ENCODE measurements around the gene MAMDC4.
"Not testable (repeated sequence)": the region's sequence is repeated elsewhere in the genome, so short reads cannot be mapped to it uniquely, and the experiment has no call there.

The MAMDC4 gene

DNA sequence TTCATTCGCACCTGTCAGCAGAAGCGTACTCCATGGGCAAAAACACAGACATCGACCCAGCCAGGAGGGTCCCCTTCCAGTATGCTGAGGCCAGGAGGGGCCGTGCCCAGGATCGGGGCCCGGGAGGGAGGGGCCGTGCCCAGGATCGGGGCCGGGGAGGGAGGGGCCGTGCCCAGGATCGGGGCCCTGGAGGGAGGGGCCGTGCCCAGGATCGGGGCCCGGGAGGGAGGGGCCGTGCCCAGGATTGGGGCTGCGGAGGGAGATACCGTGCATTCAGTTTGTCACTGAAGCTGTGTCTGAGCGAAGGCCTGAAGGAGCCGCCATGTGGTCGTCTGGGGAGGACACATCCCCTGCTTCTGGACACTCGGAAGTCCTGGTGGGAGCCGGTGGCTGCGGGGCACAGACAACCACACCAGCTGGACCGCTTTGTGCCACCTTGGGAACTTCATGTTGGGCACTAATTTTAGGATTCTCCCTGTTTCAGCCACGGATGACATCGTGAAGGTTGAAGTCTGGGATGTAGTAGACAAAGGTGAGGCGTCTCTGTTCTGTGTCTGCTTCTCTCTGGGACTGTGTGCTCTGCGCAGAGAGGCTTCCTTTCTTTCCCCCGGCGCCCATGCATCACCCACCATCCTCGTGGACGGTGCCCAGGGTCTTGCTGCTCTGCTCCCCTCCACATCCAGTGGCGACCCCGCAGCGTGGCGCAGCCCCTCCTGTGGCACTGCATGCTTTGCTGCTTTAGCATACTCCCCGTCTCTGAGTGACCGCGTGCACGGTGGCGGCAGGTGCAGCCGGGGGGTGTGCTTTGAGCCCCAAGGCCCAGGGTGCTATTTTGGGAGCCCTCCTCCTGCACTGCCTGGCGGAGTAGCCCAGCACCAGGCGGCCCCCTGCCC is 26.6 kb upstream of the MAMDC4 start:
- DNase-seq, result no peak

DNA sequence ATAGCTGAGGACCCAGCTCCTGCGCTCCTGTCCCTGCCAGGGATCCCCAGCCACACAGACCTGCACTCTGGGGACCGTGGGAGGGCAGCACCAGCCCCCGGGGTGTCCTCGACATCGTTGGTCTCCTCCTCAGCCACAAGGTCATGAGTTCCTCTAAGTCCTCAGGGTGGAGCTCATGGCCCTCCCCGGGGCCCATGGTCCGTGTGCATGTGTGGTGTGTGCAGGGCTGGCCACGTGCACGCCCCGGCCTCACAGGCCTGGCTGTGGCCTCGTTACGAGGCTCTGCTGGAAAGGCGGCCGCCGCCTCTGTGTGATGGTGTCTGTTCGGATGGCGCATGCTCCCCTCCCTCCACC is 26.0 kb upstream of the MAMDC4 start:
- no peak for DNase-seq

DNA sequence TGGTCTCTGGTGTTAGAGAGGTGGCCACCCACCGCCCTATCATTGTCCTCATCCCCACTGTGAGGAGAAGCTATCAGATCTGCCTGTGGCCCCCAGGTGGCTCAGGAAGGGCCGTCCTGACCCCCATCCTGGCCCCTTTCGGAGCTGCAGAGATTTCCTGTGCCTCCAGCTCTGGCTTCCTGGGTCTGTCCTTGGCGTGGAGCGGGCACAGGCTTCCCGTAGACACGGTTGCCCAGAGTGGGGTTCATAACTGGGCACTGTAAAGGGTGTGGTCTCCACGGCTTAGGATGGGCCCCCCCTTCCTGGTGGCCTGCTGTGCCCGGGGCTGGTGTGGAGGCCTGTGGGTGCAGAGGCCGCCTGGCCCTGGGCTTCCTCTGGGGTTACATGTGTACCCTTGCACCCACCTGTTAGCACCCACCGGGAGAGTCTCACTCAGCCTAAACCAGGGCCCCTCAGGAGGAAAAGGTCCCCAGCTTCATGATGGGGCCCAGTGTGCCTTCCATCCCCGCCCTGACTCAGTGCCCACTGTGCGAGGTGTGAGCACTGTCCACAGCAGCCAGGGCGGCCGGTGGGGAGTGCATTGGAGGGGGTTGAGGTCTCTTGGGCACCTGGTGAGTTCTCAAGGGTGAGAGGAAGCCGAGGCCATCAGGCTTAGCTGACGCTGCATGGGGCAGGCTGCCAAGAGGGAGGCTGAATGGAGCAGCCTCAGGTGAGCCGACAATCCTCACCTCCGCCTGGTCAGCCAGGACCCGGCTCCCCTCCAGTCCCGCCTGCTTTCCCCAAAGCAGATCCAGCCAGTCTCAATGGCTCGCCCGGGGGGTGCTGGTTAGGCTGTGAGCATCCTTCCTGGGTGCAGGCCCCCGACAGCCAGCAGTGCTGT is 25.2 kb upstream of the MAMDC4 start:
- DNase-seq, result no peak

DNA sequence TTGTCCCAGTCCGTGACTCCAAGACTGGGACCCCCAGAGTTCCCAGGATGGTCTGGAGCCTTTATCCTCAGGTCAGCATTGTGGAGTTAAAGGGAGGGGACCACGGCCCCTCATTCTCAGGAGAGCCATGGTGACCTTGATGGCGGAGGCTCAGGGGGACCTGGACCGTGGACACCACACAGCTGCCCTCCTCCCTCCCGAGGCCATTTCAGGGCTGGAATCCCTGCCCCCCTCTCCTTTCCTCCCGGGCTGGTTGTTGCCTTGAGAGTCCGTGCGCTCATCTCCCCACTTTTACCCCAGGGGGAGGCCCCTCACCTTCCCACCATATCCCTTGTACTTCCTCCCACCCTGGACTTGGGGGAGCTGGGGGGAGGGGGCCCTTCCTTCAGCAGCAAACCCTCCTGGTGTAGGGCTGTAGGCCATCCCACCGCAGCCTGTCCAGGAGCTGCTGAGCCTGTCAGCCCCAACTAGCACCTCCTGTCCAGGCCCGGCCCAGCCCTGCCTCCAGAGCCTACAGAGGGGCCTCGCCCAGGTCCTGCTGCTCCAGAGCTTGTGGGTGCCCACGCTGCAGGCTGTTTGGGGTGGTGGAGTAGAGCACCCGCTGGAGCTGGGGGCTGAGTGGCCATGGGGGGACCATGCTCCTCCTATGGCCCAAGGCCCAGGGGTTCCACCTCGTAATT is 24.2 kb upstream of the MAMDC4 start:
- DNase-seq, result no peak

DNA sequence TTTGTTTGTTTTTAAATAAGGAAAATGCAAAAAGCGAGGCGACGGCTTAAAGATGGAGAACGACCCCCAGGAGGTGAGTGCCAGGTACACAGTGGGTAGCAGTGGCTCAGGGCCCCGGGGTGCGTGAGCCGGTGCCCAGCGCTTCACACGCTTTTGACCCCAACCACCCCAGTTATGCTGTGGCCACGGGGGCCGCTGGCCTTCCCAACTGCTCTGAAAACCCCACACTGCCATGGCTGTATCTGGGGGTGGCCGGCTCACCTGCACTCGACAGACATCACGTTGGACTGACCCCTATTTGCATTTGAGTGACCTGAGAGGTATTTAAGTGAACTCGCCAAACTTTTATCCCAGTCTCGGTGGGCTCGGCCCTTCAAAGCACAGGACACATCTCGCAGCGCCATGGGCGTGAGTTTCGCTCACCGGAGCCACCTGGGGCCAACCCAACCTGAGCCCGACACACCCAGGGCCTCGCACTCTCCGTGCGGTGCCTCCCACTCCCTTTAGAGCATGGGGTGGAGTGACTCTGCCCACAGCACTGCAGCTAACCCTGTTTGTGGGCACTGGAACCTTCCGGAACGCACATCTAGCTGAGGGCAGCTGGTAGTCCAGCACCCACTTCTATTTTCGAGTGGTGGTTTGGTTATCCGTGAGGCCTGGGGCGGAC is 23.5 kb upstream of the MAMDC4 start:
- DNase-seq, result no peak

DNA sequence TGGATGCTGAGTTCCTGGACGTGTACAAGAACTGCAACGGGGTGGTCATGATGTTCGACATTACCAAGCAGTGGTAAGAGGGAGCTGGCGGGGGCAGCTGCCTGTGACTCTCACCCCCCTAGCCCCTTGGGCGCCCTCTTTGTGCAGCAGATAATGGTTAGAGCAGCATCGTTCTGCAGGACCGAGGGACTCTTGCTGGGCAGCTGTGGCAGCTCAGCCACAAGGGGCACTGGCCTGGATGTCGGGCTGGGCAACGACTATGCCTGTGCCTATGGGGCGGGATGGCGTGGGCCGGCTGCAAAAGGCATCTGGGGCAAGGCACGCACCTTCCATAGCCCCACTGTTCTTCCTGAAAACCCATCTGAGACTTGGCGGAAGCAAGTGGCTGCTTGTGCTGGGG is 22.7 kb upstream of the MAMDC4 start:
- no peak for DNase-seq

DNA sequence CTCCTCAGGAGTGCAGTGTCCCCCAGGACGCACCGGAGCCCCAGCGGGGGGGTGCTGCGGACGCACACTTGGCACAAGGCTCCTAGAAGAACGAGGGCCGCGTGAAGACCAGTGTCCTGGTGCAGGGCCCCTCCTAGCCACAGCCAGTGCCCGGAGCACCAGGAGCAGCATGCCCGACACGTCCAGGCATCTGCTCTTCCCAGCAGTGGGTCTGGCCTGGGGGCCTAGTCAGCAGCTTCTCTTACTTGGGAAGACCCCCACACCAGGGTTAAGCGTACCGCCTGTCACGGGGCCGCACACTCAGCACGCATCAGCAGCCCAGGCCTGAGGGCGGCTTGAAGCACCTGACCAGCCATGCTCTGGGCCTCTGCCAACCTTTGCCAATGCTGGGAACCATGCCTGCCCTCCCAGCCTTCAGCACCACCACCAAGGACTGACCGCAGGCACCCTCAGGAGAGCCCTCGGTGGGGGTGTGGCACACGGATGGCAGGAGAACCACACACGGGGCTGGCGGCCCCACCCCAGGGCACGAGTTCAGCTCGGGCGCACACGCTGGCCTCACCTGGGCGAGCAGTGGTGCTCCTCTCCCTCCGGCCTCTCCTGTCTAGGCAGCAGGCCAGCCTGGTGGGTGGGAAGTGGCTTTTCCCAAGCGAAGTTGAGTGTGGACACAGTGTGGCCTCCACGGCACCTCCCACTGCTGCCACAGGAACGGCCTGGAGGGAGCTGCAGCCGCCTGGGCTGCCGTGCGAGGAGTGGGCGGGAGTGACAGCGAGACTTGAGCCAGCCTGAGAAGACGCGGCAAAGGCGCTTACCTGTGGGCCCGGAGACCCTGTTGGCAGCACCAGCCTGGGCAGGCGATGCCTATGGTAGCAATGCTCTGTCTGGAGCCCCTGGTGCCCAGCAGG is 21.9 kb upstream of the MAMDC4 start:
- no peak for DNase-seq

DNA sequence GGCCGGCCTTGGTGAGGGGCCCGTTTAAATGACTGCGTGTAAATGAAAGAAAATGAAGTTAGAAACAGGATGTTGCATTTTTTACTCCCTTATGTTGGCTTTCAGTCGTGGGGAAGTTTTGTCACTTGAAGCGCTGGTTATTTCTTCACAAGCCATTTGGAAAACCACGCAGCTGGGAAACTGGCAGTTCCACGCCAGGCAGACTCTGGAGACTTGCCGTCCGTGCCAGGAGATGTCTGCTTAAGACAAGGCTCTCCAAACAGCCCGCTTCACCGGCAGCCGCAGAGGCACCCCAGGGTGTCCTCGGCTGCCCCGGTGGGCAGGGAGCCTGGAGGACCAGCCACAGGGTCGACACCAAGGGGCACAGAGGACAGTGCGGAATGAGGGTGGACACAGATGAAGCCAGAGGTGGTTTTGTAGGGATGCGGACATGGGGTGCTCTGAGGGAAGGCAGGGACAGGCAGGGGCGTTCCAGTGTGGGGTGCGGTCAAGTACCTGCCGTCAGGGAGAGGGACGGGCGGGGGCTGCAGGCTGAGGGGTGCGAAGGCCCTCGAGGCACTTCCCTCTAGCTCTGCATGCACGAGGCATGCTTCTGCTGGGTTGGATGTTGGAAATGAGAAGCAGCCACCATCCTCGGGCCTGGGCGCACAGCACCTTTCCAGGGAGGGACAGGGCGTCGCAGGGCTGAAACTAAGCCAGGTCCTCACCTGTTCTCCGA is 21.0 kb upstream of the MAMDC4 start:
- DNase-seq, result no peak

DNA sequence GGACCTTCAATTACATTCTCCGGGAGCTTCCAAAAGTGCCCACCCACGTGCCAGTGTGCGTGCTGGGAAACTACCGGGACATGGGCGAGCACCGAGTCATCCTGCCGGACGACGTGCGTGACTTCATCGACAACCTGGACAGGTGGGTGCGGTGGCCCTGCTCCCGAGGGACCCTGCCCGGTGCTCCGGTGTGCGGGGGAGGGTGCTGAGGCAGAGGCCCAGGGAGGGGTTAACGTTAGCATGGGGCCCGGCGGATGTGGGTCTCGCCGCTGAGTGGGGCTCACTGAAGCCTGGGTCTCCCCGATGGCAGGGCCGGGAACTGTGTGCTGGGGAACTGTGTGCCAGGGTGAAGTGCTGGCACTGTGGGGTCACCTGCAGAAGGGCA is 20.4 kb upstream of the MAMDC4 start:
- DNase-seq, result no peak

DNA sequence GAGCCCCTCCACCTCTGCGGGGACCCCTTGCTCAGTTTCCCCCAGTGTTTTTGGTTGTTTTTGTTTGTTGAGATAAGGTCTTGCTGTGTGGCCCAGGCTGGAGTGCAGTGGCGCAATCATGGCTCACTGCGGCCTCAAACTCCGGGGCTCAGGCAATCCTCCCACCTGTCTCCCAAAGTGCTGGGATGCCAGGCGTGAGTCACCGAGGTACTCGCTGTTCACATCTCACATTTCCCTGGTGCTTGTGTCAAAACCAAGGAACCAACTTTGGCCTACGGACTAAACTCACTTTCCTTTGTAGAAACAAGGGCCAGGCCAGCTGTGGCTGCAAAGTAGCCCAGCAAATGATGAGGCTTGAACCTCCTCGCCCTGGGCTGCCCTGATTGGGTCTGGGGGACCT is 19.6 kb upstream of the MAMDC4 start:
- no peak for DNase-seq

DNA sequence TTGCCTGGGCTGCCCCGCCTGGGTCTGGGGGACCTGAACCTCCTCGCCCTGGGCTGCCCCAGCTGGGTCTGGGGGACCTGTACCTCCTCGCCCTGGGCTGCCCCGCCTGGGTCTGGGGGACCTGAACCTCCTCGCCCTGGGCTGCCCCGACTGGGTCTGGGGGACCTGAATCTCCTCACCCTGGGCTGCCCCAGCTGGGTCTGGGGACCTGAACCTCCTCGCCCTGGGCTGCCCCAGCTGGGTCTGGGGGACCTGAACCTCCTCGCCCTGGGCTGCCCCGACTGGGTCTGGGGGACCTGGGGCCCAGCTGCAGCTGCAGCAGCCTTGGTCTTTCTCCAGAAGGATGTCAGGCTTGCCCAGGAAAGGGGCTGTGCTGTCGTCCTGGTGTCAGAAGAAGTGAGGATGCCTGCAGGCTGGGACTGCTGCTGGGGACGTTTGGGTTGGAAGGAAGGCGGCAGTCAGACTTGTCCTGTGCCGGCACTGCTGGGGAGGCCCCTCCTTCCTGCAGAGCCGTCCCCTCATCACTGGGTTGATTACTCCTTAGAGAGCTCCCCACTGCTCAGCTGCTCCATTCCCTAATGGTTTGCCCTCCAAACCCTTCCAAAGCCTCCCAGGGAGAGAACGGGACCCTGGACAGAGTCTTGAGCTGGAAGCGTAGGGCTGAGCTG is 18.6 kb upstream of the MAMDC4 start:
- DNase-seq, result not testable (repeated sequence)

DNA sequence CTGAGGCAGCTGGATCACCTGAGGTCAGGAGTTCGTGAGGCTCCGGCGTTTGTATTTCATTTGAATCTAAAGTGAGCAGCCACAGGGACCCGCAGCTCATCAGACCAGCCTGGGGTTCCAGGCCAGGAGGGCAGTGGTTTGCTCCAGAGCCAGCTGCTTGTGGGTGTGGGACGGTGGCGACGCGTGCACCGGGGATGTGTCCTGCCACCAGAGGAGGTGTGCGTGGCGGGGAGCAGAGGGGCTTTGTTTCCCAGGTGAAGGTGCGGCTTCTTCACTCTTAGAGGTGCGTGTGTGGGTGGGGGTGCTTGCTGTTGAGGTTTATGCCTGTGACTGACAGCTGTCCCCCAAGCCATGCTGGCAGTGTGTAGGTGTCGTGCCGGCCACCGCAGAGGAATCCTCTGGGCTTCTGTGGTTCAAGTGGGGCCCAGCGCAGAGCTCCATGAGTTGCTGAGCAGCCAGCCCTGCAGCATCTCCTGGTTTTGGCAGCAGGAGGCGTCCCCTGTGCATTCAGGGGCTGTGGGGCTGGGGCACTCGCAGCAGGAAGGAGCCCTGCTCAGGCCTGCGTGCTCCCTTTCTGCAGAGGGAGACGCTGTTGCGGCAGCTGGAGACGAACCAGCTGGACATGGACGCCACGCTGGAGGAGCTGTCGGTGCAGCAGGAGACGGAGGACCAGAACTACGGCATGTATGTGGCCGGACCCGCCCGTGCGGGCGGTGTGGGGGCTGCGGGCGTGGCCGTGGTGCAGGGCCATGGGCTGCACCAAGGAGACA is 16.8 kb upstream of the MAMDC4 start:
- DNase-seq, result no peak

DNA sequence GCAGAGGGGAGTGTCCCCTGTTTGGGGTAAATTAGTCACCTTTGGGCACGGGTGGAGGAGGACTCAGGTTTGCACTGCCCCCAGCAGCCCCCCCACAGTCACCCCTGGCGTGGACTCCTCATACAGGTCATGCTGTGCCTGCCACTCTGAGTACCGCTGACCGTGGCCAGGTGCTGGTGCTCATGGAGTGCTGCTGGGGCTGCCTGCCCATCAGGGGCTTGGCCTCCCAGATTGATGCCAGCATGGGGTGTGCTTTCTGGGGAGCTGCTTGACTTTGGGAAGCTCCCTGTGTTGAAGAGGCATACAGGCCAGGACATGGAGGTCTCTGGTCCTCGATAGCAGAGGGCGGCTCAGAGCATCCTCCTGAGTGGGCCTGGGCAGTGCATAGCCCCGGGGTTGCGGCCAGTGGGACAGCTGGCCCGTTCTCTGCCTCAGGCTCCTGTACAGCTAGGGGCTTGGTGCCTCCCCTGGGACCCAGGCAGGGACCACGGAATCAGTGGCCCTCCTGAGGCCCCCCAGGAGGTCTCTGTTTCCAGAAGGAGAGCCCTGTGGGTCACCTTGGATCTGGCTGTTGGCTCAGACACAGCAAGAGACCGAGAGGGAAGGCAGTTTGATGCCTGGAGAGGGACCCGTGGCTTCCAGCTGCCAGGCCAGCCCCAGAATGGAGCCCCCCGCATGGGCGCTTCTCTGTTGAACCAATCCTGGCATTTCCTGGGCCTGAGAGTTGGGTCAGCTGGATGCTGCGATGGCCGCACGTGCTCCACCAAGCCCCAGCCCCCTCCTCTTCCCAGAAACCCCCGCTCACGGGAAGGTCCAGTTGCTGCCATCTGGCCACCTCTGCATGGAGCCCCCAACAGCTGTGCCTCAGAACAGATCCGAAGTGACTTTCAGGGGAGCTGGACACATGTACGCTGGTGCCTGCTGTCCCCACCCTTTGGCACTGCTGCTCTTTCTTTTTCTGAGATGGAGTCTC is 15.9 kb upstream of the MAMDC4 start:
- no peak for DNase-seq

DNA sequence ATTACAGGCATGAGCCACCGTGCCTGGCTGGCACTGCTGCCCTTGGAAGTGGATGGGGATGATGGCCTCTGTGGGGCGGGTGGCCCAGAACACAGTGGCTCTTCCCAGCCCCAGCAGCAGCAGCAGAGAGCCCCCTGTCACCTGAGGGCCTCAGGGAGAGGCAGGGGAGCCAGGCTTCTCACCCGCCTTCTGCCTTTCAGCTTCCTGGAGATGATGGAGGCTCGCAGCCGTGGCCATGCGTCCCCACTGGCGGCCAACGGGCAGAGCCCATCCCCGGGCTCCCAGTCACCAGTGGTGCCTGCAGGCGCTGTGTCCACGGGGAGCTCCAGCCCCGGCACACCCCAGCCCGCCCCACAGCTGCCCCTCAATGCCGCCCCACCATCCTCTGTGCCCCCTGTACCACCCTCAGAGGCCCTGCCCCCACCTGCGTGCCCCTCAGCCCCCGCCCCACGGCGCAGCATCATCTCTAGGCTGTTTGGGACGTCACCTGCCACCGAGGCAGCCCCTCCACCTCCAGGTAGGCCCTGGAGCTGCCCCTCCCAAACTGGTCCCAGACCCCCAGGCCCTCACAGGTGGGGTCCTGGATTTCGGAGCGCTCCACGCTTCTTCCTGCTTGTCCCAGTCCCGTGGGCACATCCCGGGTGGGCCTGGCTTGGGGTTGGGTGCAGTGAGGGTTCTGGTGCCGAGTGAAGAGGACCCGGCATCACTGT is 14.8 kb upstream of the MAMDC4 start:
- no peak for DNase-seq

DNA sequence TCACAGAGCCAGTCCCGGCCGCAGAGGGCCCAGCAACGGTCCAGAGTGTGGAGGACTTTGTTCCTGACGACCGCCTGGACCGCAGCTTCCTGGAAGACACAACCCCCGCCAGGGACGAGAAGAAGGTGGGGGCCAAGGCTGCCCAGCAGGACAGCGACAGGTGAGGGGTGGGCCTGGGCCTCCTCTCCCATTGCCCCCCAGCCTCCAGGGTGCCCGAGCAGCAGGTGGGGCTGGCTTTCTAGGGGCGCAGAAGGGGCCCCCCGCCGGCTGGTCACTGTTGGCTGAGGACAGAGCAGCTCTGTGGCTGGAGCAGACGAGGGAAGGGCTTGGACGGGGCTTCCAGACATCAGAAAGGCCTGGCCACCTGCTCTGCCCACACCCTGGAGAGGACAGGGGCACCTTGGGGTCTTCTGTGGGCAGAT is 14.3 kb upstream of the MAMDC4 start:
- not testable (repeated sequence) for DNase-seq

DNA sequence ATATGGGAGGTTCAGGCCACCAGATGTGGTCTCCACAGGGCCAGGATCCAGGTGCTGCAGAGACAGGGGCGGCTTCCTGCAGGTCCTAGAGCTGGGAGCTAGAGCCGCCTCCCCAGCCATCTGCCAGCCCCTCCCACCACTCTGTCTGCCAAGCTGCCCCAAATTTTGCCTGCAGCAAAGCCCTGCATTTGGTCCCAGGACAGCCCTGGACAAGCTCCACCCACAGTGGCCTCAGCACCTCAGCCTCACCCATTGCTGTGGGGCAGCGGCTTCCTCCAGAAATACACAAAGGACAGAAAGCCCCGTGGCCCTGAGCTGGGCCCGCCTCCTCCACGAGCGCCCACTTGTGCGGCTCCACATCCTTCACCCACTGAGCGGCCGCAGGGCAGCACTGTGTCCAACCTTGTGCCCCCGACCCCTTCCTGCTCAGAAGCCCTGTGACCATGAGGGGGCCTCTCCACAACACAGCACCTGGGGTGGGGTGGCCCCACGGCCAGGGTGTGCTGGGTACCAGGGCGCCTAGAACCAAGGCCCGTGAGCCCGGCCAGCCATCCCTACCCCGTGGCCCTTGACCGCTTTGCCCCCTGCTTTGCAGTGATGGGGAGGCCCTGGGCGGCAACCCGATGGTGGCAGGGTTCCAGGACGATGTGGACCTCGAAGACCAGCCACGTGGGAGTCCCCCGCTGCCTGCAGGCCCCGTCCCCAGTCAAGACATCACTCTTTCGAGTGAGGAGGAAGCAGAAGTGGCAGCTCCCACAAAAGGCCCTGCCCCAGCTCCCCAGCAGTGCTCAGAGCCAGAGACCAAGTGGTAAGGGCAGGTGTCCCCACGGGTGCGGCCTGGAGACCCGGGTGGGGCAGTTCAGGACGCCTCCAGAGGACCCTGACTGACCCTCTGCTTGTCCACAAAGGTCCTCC is 13.6 kb upstream of the MAMDC4 start:
- DNase-seq, result no peak

Measured in activated effector memory CD4-positive, alpha-beta T cell treated with Interleukin-2 at 50 U/mL for 16 hours (primary cell).